ENCODE results near the gene STAMBPL1.

DNA sequence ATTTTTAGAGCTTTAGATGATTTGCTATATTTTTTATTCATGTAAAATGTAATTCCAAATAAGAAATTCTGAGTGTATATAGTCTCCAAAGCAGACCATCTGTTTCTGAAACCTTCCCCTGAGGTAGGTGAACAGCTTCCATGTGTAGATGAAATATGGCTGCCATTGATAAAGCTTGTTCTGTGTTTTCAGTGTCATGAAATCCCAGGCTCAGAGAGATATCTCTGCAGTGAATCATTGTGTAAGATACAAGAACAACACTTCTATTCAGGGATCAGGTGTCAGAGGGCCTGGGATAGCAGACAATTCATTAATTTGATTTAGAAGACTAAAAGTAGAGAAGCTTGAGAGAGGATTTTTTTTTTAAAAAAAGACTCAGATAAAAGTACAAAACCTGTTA, 43.5 kb downstream of the STAMBPL1 start:
- TF ChIP-seq POLR2AphosphoS5 (IDR thresholded peaks at IDR 0.05; ENCODE audit: low read depth, low read length) (no peak), TAF1 (IDR thresholded peaks at IDR 0.05; ENCODE audit: borderline replicate concordance, low read depth, low read length) (no peak)

All from SK-N-SH (cell line).